Measurements from ENCODE around the gene TERC.

The TERC gene

GRCh38 chr3:169790687-169791429 lies 26.0 kb upstream of the TERC start:
- TF ChIP-seq POLR2AphosphoS5 (IDR thresholded peaks at IDR 0.05; ENCODE audit: low read depth, low read length) = no peak

GRCh38 chr3:169790219-169790618 lies 25.4 kb upstream of the TERC start:
- TF ChIP-seq REST (IDR thresholded peaks at IDR 0.05; ENCODE audit: insufficient read depth in 1 of 2, low read depth in 2 of 2, low read length in 2 of 2) = no peak

- TF ChIP-seq FOXP2 (optimal IDR thresholded peaks at IDR 0.05; ENCODE audit: borderline replicate concordance, extremely low read depth, extremely low read length, insufficient read depth) (no peak), SIN3A (IDR thresholded peaks at IDR 0.05; ENCODE audit: borderline replicate concordance, insufficient read depth, low read length) (no peak), TAF1 (IDR thresholded peaks at IDR 0.05; ENCODE audit: borderline replicate concordance, insufficient read depth, low read length) (no peak), REST (IDR thresholded peaks at IDR 0.05; ENCODE audit: insufficient read depth in 1 of 2, low read depth in 2 of 2, low read length in 2 of 2) (no peak), POLR2AphosphoS5 (IDR thresholded peaks at IDR 0.05; ENCODE audit: low read depth, low read length) (no peak)
These were observed 22.9 kb upstream of the TERC start for GRCh38 chr3:169787791-169788190.

- no peak for TF ChIP-seq SIN3A (IDR thresholded peaks at IDR 0.05; ENCODE audit: borderline replicate concordance, insufficient read depth, low read length)
- TF ChIP-seq FOXP2 (optimal IDR thresholded peaks at IDR 0.05; ENCODE audit: borderline replicate concordance, extremely low read depth, extremely low read length, insufficient read depth) = no peak
- TF ChIP-seq POLR2AphosphoS5 (IDR thresholded peaks at IDR 0.05; ENCODE audit: low read depth, low read length) = no peak
- no peak for TF ChIP-seq REST (IDR thresholded peaks at IDR 0.05; ENCODE audit: insufficient read depth in 1 of 2, low read depth in 2 of 2, low read length in 2 of 2)
- no peak for TF ChIP-seq TAF1 (IDR thresholded peaks at IDR 0.05; ENCODE audit: borderline replicate concordance, insufficient read depth, low read length)
These were observed 22.3 kb upstream of the TERC start for GRCh38 chr3:169787120-169787519.

GRCh38 chr3:169781209-169781855 lies 16.5 kb upstream of the TERC start:
- TF ChIP-seq SIN3A (IDR thresholded peaks at IDR 0.05; ENCODE audit: borderline replicate concordance, insufficient read depth, low read length) (no peak), TAF1 (IDR thresholded peaks at IDR 0.05; ENCODE audit: borderline replicate concordance, insufficient read depth, low read length) (no peak), REST (IDR thresholded peaks at IDR 0.05; ENCODE audit: insufficient read depth in 1 of 2, low read depth in 2 of 2, low read length in 2 of 2) (no peak), FOXP2 (optimal IDR thresholded peaks at IDR 0.05; ENCODE audit: borderline replicate concordance, extremely low read depth, extremely low read length, insufficient read depth) (no peak), POLR2AphosphoS5 (IDR thresholded peaks at IDR 0.05; ENCODE audit: low read depth, low read length) (no peak)

Data from PFSK-1 (cell line).